ENCODE measurements around the gene FBXL17.

GRCh38 chr5:108303611-108304010 is 78.3 kb downstream of the FBXL17 start:
- TF ChIP-seq, protein P1, sequence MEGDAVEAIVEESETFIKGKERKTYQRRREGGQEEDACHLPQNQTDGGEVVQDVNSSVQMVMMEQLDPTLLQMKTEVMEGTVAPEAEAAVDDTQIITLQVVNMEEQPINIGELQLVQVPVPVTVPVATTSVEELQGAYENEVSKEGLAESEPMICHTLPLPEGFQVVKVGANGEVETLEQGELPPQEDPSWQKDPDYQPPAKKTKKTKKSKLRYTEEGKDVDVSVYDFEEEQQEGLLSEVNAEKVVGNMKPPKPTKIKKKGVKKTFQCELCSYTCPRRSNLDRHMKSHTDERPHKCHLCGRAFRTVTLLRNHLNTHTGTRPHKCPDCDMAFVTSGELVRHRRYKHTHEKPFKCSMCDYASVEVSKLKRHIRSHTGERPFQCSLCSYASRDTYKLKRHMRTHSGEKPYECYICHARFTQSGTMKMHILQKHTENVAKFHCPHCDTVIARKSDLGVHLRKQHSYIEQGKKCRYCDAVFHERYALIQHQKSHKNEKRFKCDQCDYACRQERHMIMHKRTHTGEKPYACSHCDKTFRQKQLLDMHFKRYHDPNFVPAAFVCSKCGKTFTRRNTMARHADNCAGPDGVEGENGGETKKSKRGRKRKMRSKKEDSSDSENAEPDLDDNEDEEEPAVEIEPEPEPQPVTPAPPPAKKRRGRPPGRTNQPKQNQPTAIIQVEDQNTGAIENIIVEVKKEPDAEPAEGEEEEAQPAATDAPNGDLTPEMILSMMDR (IDR thresholded peaks at IDR 0.05) = no peak
- TF ChIP-seq ZFX (IDR thresholded peaks at IDR 0.05; ENCODE audit: borderline replicate concordance) = no peak

Measured in 22Rv1 (cell line).